CD4-positive, alpha-beta T cell treated with Interleukin-4 for 1 hour (primary cell): ENCODE measurements around the gene RALGPS1.

Source experiments
- DNase-seq, 2 donors: peaks; one replicate each; pipeline ENCODE4 v3.0.0-alpha.2; 2020 to 2022

RALGPS1 gene

GRCh38 chr9:126956917-126957686, 42.5 kb downstream of the RALGPS1 start:
- DNase-seq = no peak

DNA sequence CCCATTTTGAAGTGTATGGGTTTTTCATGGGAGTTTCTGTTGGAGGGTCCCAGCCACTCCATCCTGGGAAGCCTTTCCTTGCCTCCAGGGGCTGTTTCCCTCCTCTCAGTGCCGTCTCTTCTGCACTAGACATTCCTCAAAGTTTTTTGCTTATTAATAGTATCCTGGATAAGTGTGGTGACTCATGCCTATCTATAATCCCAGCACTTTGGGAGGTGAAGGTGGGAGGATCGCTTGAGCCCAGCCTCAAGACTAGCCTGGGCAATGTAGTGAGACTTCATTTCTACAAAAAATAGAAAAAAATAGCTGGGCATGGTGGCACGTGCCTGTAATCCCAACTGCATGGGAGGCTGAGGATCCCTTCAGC, 43.1 kb downstream of the RALGPS1 start:
- no peak for DNase-seq

GRCh38 chr9:126959336-126959735, 44.8 kb downstream of the RALGPS1 start:
- DNase-seq = no peak

DNA sequence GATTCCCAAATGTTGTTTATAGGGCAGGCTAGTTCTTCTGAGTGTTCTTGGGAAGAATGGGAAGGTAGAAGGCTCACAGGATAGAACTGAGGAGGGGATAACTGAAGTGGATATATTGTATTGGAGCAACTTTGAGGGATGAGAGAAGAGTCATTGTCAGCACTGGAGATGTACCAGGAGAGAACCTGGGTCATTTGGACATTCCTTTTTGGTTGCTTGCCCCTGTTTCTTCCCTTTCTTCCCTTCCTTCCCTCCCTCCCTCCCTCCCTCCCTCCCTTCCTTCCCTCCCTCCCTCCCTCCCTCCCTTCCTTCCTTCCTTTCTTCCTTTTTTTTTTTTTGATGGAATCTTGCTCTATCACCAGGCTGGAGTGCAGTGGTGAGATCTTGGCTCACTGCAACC, 45.3 kb downstream of the RALGPS1 start:
- no peak for DNase-seq

DNA sequence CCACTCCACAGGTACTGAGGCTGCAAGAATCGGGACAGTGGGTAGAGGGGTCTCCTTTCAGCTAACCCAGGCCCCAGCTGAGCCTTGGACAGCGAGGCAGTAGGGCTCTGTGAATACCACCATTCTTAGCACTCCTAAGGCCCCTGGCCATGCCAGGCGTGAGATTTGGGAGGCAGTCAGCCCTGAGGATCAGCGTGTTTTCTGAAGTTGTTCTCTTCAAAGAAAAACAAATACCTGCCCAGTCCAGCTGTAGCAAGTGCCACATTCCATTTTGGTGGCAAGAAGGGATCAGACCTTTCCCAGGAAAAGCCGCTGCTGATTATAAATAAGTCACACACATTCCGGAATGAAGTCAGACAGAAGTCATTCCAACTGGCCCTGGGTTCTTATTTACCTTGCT, 47.8 kb downstream of the RALGPS1 start:
- no peak for DNase-seq

- DNase-seq = no peak
These were observed 50.5 kb downstream of the RALGPS1 start for GRCh38 chr9:126965077-126965476.

GRCh38 chr9:126965541-126966428, 51.2 kb downstream of the RALGPS1 start:
- peak; percentile 36 to 57 for DNase-seq

GRCh38 chr9:126971261-126971660, 56.7 kb downstream of the RALGPS1 start:
- no peak for DNase-seq

- DNase-seq = no peak
These were observed 59.3 kb downstream of the RALGPS1 start for GRCh38 chr9:126973651-126974529.

DNA sequence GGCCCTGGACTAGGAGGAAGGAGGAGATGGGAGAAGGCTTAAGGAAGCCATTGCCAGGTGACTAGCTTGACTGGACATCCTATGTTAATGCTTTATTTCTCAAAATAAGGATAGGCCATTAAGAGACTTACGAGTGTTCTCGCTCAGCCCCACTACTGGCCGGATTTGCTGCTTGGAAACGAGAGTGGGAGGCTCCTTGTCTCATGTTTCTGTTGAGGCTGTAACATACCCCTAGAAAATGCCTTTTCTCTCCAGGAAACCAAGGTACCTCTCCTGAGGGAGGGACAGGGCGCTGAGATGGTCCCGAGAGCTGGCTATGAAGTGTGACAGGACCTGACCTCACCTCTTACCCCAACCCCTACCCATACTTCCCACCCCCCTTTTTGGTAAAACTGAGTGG, 60.0 kb downstream of the RALGPS1 start:
- no peak for DNase-seq

DNA sequence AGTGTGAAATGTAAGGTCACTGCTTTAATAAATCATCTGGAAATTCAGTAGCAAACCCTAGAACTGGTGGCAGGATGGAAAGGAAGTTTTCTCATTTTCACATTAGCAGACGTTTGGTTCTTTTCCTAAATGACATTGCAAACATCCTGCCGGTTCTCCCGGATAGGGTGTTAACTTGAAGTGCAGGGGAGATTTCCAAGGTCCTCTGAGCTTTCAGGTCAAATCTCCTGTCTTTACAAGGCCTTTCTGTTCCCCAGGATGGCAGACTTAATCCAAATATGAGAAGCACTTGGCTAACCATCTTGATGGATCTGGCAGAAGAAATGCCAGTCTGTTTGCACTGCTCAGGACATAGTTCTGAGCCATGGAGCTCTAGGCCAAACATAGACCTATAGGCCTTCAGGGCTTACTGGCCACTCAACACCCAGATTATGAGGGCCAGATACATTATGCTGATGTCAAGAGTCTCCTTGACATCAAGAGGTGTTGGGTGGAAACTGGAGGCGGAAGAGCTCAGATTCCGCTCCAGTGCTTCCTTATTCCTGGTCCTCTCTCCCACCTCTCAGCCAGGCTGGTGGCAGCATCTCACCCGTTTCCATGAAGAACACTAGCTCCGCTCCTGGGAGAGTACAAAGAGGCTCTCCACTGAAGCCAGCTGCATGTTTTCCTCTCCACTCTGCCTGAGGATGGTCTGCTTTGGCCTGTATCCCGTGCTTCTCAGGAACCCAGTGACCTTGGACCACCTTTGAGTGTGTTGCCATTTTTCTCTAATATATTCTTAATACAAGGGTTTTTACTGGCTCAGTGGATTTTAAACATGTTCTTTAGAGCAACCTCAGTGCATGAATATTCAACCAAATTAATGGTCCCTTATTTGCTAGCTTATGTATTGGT, 61.0 kb downstream of the RALGPS1 start:
- DNase-seq = no peak

DNA sequence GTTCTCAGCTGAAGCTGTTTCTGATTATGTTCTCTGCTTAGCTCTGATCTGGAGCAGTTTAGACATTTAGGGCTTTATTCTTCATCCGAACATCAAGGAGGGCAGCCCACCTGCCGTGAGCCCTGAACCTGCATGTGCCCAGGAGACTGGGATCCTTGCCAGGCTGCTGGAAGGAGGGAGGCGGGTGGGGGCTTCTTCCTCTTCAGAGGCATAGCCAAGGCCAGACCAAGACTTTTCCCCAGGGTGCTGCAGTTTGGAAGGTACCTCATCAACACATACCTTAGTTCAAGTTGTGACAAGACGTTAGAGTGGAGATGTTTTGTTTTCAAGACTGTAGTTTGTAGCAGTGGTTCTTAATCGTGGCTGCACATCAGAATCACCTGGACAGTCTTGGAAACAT, 64.9 kb downstream of the RALGPS1 start:
- DNase-seq = no peak

- no peak for DNase-seq
These were observed 65.6 kb downstream of the RALGPS1 start for GRCh38 chr9:126980231-126980630.

DNA sequence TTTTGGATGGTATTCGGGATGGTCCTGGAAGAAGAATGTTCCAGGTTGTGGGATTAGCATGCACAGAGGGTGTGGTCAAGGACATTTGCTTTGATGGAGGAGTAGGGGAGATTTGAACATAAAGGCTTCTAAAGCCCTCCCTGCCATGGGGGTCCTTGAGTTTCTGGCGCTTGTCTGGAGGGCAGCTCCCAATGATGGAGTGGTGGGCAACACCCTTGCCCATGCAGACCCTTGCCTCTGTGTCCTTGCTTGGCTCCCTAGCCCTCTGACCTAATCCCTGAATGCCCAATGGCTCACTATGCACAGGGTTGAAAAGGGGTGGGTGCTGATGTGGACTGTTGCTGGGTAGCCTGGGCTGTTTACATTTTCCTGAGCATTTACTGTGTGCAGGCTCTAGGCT, 66.6 kb downstream of the RALGPS1 start:
- DNase-seq = no peak

GRCh38 chr9:126982215-126983002, 67.8 kb downstream of the RALGPS1 start:
- peak; percentile 17 to 36 for DNase-seq

GRCh38 chr9:126983767-126984166, 69.2 kb downstream of the RALGPS1 start:
- no peak for DNase-seq

DNA sequence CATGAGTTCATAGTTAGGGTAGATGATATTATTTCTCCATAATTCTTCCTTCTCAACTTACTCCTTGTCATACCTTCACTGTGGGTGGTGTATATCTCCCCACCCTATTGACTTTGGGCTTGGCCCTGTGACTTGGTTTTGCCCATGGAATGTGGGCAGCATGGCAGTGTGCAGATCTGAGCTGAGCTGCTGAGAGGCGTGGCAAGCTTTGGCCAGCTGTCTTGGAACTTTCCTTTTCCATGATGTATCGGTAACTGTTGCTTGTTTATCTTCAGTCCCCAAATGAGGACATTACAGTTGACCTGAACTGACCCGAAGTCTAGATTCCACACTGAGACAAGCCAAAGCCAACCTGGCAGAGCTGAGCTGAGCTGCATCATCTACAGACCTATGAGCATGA, 70.4 kb downstream of the RALGPS1 start:
- DNase-seq = no peak

GRCh38 chr9:126985870-126986498, 71.4 kb downstream of the RALGPS1 start:
- peak; percentile 90 to 92 for DNase-seq

- DNase-seq = peak in 1 of 2 donors; percentile 16
These were observed 71.9 kb downstream of the RALGPS1 start for GRCh38 chr9:126986506-126986951.

- no peak for DNase-seq
These were observed 74.3 kb downstream of the RALGPS1 start for GRCh38 chr9:126988857-126989256.
